GM12872 (cell line): ENCODE results near the gene AXIN1.

Experiments
- CTCF ChIP-seq: IDR thresholded peaks from 3 replicates; pipeline ENCODE4 v1.5.1; 2011; ENCODE audit warnings: low read depth, mild to moderate bottlenecking, low read length, moderate library complexity; ENCODE audit not compliant: insufficient read depth

AXIN1 gene

GRCh38 chr16:293043-293775 is 59.3 kb downstream of the AXIN1 start:
- no peak for TF ChIP-seq CTCF

DNA sequence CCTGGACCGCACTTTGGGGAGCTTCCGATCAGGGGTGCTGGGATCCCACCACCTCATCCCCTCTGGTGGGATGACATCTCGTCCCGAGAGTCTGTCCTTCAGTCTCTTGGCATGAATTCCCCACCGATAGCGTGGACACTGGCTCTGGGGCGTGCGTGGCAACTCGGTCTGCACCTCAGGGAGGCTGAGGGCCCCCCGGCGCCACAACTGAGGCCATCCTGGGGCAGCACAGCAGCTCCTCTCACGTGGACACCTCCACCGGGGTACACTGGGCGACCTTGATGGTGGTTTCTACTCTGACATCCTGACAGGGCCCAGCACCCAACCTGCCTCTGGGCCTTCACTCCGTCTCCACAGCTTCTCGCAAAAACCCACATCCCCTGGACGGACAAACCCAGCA is 61.0 kb downstream of the AXIN1 start:
- TF ChIP-seq CTCF = no peak

DNA sequence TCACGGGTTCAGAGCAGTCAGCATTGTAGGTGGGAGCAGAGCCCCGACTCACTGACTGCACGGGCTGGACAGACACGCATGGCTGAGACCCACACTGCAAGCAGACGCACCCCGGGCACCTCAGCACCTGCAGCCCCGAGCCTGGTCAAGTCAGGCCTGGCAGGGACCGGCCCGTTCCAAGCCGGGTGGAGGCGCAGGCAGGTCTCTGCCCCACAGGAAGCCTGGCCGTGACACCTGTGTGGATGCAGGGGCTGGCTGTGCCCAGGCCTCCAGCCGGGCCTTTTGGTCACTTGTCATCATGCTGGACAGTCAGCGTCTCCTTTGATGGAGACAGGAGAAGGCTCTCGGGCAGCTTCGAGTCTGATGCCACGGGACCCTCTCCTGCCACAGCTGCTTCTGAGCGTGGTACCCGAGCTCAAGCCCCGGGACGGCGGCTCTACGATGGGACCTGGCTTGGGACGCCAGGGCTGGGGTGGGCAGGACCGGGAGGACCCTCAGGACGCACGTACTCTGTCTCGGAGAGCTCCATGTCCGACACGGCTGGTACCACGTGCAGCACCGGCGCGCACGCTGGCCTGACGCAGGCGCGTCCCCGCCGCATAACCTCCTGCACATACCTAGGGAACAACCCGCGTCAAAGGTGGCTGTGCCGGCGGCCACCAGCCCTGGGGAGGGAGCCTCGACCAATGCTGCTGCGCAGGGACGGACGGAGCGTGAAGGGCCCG is 61.7 kb downstream of the AXIN1 start:
- no peak for TF ChIP-seq CTCF

GRCh38 chr16:290015-290680 is 62.4 kb downstream of the AXIN1 start:
- no peak for TF ChIP-seq CTCF

DNA sequence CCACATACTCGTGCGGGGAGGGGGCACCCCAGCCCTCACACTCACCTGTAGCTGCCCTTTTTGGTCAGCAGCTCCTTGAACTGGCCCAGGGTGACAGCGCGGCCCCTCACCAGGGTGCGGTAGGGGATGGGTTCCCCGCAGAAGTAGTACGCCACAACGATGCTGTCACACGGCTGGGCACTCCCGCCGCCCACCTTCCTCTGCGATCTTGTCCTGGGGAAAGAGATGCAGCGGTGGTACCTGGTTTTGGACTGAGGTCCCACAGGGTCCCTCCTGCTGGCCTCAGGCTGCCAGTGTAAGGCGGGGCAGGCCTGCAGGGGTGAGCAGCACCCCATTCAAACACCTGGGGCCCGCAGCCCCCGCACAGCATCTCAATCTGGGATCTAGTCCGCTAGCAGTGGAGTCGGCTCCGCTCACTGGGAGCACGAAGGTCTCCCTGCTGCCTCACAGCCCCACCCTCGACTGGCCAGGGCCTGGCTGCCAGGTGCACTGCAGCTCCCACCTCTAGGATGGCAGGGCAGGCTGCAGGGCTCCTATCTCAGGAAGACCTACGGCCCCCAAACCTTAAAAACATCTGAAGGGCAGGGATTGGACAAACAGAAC is 63.0 kb downstream of the AXIN1 start:
- TF ChIP-seq CTCF = no peak

DNA sequence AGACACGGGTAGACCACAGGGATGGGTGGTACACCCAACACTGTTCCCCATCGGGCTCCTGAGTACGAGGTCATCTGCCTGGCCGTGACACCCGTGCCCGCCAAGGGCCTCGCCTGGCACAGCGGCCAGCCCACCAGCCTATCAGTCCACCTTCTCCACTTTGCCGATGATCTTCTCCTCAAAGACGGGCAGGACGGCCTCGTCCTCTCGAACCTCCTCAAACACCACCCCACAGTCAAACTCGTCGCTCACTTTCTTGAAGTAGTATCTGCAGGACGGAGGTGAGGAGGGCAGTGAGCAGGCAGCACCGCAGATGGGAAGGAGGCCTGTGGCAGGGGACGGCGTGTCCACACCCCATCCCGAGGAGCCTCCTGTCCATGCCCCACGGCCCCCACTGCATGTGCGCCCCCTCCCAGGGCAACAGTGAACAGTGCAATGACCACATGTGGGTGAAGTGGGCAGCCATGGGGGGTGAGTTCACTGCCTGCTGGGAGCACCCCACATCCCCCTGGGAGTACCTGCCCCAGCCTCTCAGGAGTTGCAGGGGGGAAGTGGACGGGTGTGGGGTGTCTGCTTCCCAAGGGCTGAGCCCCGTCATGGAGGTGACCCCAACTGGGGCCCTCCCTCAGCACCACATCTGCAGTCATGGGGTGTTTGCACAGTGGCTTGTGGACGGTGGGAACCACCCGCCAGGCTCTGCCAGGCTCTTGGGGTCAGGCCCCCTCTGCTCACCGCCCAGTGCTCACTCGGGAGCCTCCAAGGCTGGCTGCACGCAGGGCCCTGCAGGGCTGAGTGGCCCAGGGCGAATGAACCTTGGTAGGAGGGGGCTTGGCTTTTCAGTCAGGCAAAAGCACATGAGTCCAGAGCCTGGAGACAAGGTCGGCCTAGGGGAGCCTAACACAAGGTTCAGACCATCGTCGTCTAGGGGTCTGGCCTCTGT is 64.3 kb downstream of the AXIN1 start:
- TF ChIP-seq CTCF = no peak
